NT2/D1 (cell line): ENCODE data around the gene METTL1.

Experiments used
- DNase-seq: peaks from one replicate; pipeline ENCODE4 v3.0.0-alpha.2; 2011; ENCODE audit warnings: low read depth, low spot score
- H3K27me3 ChIP-seq: 2 replicates; pipeline ENCODE4 v1.6.0; 2011; ENCODE audit warnings: mild to moderate bottlenecking; ENCODE audit not compliant: insufficient read length, insufficient read depth
- H3K36me3 ChIP-seq: 2 replicates; pipeline ENCODE4 v1.6.1; 2011; ENCODE audit warnings: mild to moderate bottlenecking, low read length, mixed read lengths; ENCODE audit not compliant: insufficient read depth, insufficient read length
- H3K4me1 ChIP-seq: 2 replicates; pipeline ENCODE4 v1.5.1; 2011; ENCODE audit not compliant: insufficient read depth, insufficient read length
- H3K4me3 ChIP-seq: 2 replicates; pipeline ENCODE4 v1.5.1; 2011; ENCODE audit warnings: low read depth; ENCODE audit not compliant: insufficient read length
- H3K9ac ChIP-seq: 2 replicates; pipeline ENCODE4 v1.6.0; 2011; ENCODE audit warnings: low read depth; ENCODE audit not compliant: insufficient read length
- H3K9me3 ChIP-seq: 2 replicates; pipeline ENCODE4 v1.5.1; 2011; ENCODE audit warnings: mild to moderate bottlenecking, low read length; ENCODE audit not compliant: insufficient read depth
- SUZ12 ChIP-seq: IDR thresholded peaks from 2 replicates; pipeline ENCODE4 v1.6.1; 2011; ENCODE audit not compliant: insufficient read length, insufficient read depth; ENCODE audit errors: extremely low read depth
- YY1 ChIP-seq: IDR thresholded peaks from 2 replicates; pipeline ENCODE4 v1.6.1; 2011; ENCODE audit not compliant: insufficient read length, insufficient read depth
- ZNF274 ChIP-seq: IDR thresholded peaks from 2 replicates; pipeline ENCODE4 v1.6.1; 2011; ENCODE audit warnings: mild to moderate bottlenecking, low read depth, low read length

Gene METTL1

GRCh38 chr12:57763881-57764661 is 7.8 kb downstream of the METTL1 start:
- TF ChIP-seq YY1 (no peak), ZNF274 (no peak), SUZ12 (no peak)
- H3K4me1 ChIP-seq = peaks cover 15% of the 10 kb centered on the region
- no peaks in the 10 kb centered on the region; the same call in 1 of the 2 replicates for H3K9me3 ChIP-seq
- peaks cover 25% of the 10 kb centered on the region for H3K36me3 ChIP-seq
- H3K4me3 ChIP-seq = no peak overlapping the region
- H3K9ac ChIP-seq = no peak overlapping the region
- DNase-seq = no peak
- peaks cover 43% of the 10 kb centered on the region for H3K27me3 ChIP-seq

GRCh38 chr12:57762463-57762862 is 9.4 kb downstream of the METTL1 start:
- peaks cover 59% of the 10 kb centered on the region for H3K27me3 ChIP-seq
- TF ChIP-seq YY1 (no peak), ZNF274 (no peak), SUZ12 (no peak)
- H3K9me3 ChIP-seq = no peaks in the 10 kb centered on the region; the same call in 1 of the 2 replicates
- H3K9ac ChIP-seq = no peak overlapping the region
- peaks cover 9% of the 10 kb centered on the region for H3K36me3 ChIP-seq
- no peak overlapping the region for H3K4me3 ChIP-seq
- H3K4me1 ChIP-seq = peaks cover 15% of the 10 kb centered on the region
- DNase-seq = no peak

GRCh38 chr12:57761391-57761998 is 10.4 kb downstream of the METTL1 start:
- peaks cover 64% of the 10 kb centered on the region for H3K27me3 ChIP-seq
- H3K9me3 ChIP-seq = no peaks in the 10 kb centered on the region; the same call in 1 of the 2 replicates
- TF ChIP-seq ZNF274 (no peak), SUZ12 (no peak), YY1 (no peak)
- no peak overlapping the region for H3K9ac ChIP-seq
- peaks cover 7% of the 10 kb centered on the region for H3K36me3 ChIP-seq
- peaks cover 12% of the 10 kb centered on the region for H3K4me1 ChIP-seq
- no peak overlapping the region for H3K4me3 ChIP-seq
- DNase-seq = no peak

- Histone ChIP-seq H3K9me3 (no peaks in the 10 kb centered on the region; the same call in 1 of the 2 replicates), H3K27me3 (peaks cover 64% of the 10 kb centered on the region), H3K4me3 (no peak overlapping the region), H3K36me3 (peaks cover 7% of the 10 kb centered on the region), H3K9ac (no peak overlapping the region), H3K4me1 (peaks cover 5% of the 10 kb centered on the region)
- TF ChIP-seq SUZ12 = no peak
- TF ChIP-seq ZNF274 = no peak
- no peak for TF ChIP-seq YY1
- DNase-seq = no peak
Measured at GRCh38 chr12:57760347-57760982, 11.4 kb downstream of the METTL1 start.

GRCh38 chr12:57759360-57759980 is 12.4 kb downstream of the METTL1 start:
- H3K36me3 ChIP-seq = peaks cover 7% of the 10 kb centered on the region
- H3K9ac ChIP-seq = no peak overlapping the region
- DNase-seq = no peak
- no peaks in the 10 kb centered on the region; the same call in 1 of the 2 replicates for H3K9me3 ChIP-seq
- peaks cover 58% of the 10 kb centered on the region for H3K27me3 ChIP-seq
- H3K4me1 ChIP-seq = peaks cover 2% of the 10 kb centered on the region
- no peak overlapping the region for H3K4me3 ChIP-seq
- no peak for TF ChIP-seq ZNF274
- no peak for TF ChIP-seq YY1
- no peak for TF ChIP-seq SUZ12

- no peak for DNase-seq
- Histone ChIP-seq H3K36me3 (peaks cover 7% of the 10 kb centered on the region), H3K4me1 (peaks cover 2% of the 10 kb centered on the region), H3K4me3 (no peak overlapping the region), H3K9ac (no peak overlapping the region), H3K27me3 (peaks cover 58% of the 10 kb centered on the region), H3K9me3 (no peaks in the 10 kb centered on the region)
- TF ChIP-seq SUZ12 = no peak
- TF ChIP-seq YY1 = no peak
- TF ChIP-seq ZNF274 = no peak
Measured at GRCh38 chr12:57758552-57759359, 13.1 kb downstream of the METTL1 start.
